Upper lobe of left lung (tissue), 4 donors: ENCODE data around the gene ABHD8.

Experiments
- CTCF ChIP-seq, 6 experiments: fragments of 450-650 bp in 4 of 6; fragments of 200-600 bp in 2 of 6; sonication (generic) in 2 of 6; IDR thresholded peaks; one replicate each; pipeline ENCODE4 v1.5.1; 2016 to 2019; ENCODE audit warnings: antibody characterized with exemption in 6 of 6
- EP300 ChIP-seq, 4 donors: sonication (generic); formaldehyde crosslinking; IDR thresholded peaks; one replicate each; pipeline ENCODE4 v1.5.1; 2017; ENCODE audit warnings: antibody characterized with exemption in 4 of 4, control low read depth in 2 of 4
- POLR2A ChIP-seq, 4 donors: fragments of 450-650 bp; IDR thresholded peaks; one replicate each; pipeline ENCODE4 v1.5.1; 2016 to 2017; ENCODE audit warnings: antibody characterized with exemption in 4 of 4, mild to moderate bottlenecking in 2 of 4

- TF ChIP-seq CTCF (IDR thresholded peaks at IDR 0.05) = no peak
- TF ChIP-seq POLR2A (IDR thresholded peaks at IDR 0.05) = no peak
- TF ChIP-seq EP300 (IDR thresholded peaks at IDR 0.05) = no peak
These were observed 17.0 kb downstream of the ABHD8 start for GRCh38 chr19:17286263-17286662.
